ENCODE measurements around the gene SS18L1.

SS18L1 gene

GRCh38 chr20:62104791-62105345 is 38.7 kb upstream of the SS18L1 start:
- no peaks in the 10 kb centered on the region for H3K27me3 ChIP-seq (ENCODE audit: insufficient read depth, poor library complexity, severe bottlenecking)
- H3K4me3 ChIP-seq (replicated peaks; ENCODE audit: insufficient read depth, low read length), result no peak overlapping the region
- TF ChIP-seq GABPA (IDR thresholded peaks at IDR 0.05; ENCODE audit: low read depth) (no peak), REST (IDR thresholded peaks at IDR 0.05; ENCODE audit: insufficient replicate concordance, low read depth) (no peak), SPI1 (IDR thresholded peaks at IDR 0.05; ENCODE audit: borderline replicate concordance, low read depth) (no peak), POLR2AphosphoS5 (IDR thresholded peaks at IDR 0.05; ENCODE audit: low read depth) (no peak)
- TF ChIP-seq, protein P1, sequence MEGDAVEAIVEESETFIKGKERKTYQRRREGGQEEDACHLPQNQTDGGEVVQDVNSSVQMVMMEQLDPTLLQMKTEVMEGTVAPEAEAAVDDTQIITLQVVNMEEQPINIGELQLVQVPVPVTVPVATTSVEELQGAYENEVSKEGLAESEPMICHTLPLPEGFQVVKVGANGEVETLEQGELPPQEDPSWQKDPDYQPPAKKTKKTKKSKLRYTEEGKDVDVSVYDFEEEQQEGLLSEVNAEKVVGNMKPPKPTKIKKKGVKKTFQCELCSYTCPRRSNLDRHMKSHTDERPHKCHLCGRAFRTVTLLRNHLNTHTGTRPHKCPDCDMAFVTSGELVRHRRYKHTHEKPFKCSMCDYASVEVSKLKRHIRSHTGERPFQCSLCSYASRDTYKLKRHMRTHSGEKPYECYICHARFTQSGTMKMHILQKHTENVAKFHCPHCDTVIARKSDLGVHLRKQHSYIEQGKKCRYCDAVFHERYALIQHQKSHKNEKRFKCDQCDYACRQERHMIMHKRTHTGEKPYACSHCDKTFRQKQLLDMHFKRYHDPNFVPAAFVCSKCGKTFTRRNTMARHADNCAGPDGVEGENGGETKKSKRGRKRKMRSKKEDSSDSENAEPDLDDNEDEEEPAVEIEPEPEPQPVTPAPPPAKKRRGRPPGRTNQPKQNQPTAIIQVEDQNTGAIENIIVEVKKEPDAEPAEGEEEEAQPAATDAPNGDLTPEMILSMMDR (IDR thresholded peaks at IDR 0.05; ENCODE audit: insufficient read depth, low read length), result no peak
- no peak for DNase-seq (ENCODE audit: low read depth in 1 of 2, low spot score in 1 of 2)
- H3K27ac ChIP-seq (replicated peaks), result no peak overlapping the region

GRCh38 chr20:62105592-62105991 is 38.0 kb upstream of the SS18L1 start:
- Histone ChIP-seq H3K27me3 (ENCODE audit: insufficient read depth, poor library complexity, severe bottlenecking) (no peaks in the 10 kb centered on the region), H3K4me3 (replicated peaks; ENCODE audit: insufficient read depth, low read length) (no peak overlapping the region), H3K27ac (replicated peaks) (no peak overlapping the region)
- DNase-seq (ENCODE audit: low read depth in 1 of 2, low spot score in 1 of 2), result no peak
- TF ChIP-seq, protein P1 (IDR thresholded peaks at IDR 0.05; ENCODE audit: insufficient read depth, low read length), result no peak
- TF ChIP-seq GABPA (IDR thresholded peaks at IDR 0.05; ENCODE audit: low read depth) (no peak), SPI1 (IDR thresholded peaks at IDR 0.05; ENCODE audit: borderline replicate concordance, low read depth) (no peak), POLR2AphosphoS5 (IDR thresholded peaks at IDR 0.05; ENCODE audit: low read depth) (no peak), REST (IDR thresholded peaks at IDR 0.05; ENCODE audit: insufficient replicate concordance, low read depth) (no peak)

- no peak for DNase-seq (ENCODE audit: low read depth in 1 of 2, low spot score in 1 of 2)
- TF ChIP-seq REST (IDR thresholded peaks at IDR 0.05; ENCODE audit: insufficient replicate concordance, low read depth) (no peak), SPI1 (IDR thresholded peaks at IDR 0.05; ENCODE audit: borderline replicate concordance, low read depth) (no peak), GABPA (IDR thresholded peaks at IDR 0.05; ENCODE audit: low read depth) (no peak), POLR2AphosphoS5 (IDR thresholded peaks at IDR 0.05; ENCODE audit: low read depth) (no peak)
- TF ChIP-seq, protein P1 (IDR thresholded peaks at IDR 0.05; ENCODE audit: insufficient read depth, low read length), result no peak
- Histone ChIP-seq H3K27ac (replicated peaks) (no peak overlapping the region), H3K4me3 (replicated peaks; ENCODE audit: insufficient read depth, low read length) (no peak overlapping the region), H3K27me3 (ENCODE audit: insufficient read depth, poor library complexity, severe bottlenecking) (no peaks in the 10 kb centered on the region)
These were observed 32.4 kb upstream of the SS18L1 start for GRCh38 chr20:62111148-62111547.
